GM18520 (cell line): ENCODE measurements around the gene FBXL19.
"Not testable (repeated sequence)": the region's sequence is repeated elsewhere in the genome, so short reads cannot be mapped to it uniquely, and the experiment has no call there.

Source experiments
- ATAC-seq: cut with Tn5 transposase; IDR thresholded peaks from one replicate; pipeline ENCODE4 v1.9.1; 2021; ENCODE audit not compliant: unreplicated experiment

The FBXL19 gene

GRCh38 chr16:30921748-30922419 lies 1.5 kb upstream of the FBXL19 start:
- ATAC-seq = no peak

DNA sequence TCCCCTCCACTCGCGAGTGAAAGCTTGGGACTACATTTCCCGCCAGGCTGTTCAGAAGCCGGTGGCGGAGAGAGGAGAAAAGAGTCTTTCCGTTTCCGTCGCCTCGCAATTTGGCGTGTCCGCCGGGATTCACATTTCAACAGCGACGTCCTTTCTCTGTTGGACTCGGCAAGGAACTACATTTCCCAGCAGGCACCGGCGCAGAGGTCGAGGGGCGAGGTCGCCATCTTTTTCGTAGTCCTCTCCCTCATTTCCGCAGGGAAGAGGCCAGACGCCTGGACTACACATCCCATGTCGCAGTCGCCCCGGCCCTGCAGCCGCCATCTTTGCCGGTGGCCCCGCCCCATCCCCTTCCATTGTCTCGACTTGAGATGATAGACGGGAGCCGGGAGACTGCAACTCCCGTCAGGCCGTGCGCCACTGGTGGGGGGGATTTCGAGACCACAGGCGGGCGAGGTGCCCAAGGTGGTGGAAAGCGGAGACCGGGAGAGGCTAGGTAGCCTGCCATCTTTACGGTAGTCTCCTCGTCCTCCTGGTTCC lies 882 bp upstream of the FBXL19 start:
- ATAC-seq = peak; percentile 76

DNA sequence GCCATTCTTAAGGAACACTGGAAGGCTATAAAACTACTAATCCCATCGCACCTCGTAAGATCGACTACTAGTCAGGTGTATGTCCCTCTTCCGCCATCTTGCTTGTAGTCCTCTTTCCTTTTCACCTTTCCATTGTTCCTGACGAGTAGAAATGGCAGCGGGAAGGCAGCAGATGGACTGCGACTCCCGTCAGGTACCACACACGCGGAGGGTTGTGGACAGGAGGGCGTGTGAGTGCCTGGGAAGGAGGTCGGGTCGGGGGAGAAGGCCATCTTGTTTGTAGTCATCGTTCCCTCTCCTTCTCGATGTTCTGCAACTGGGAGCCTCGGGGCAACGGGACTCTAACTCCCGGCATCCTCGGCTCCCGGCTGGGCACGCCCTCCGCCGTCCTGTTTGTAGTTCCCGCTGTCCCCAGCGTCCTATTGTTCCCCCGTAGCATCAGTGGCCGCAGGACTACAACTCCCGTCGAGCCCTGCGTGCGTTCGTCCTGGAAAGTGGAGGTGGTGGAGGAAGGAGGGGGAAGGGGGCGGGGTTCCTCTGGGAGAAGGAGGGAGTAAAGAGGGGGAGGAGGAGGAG lies 324 bp upstream of the FBXL19 start:
- ATAC-seq = peak; percentile 70

GRCh38 chr16:30924076-30924912 lies 922 bp downstream of the FBXL19 start:
- ATAC-seq = no peak

DNA sequence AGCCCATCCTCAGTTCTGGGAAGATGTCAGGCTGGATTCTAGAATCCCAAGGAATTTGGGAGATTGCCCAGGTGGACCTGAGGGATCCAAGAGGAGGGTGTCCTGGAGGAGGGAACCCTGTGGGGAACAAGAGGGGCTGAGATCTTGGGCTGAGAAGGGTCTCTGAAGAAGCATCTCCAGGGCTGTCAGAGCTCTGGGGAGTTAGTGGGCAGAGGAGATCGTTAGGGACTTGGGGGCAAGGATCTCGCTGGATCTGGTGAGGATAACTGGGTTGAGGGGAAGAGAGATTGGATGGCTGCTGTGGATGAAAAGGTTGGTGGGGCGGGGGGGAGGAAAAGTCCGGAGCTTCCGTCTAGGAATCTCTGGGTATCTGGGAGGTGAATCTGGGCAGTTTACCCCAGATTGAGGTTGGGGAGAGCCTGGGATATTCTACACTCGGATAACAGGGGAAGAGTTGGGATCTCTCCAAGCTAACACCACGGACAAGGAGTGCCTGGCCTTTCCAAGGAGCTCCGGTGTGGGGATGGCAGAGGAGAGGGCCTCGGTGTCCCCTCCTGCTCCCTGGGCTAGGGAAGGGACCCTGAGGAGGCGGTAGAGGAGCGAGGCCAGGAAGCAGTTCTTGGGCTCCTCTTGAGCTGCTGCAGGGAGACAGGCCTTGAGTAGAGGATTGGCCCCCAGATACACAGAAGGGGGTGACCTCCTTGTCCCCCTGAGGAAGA lies 1.7 kb downstream of the FBXL19 start:
- ATAC-seq = no peak

DNA sequence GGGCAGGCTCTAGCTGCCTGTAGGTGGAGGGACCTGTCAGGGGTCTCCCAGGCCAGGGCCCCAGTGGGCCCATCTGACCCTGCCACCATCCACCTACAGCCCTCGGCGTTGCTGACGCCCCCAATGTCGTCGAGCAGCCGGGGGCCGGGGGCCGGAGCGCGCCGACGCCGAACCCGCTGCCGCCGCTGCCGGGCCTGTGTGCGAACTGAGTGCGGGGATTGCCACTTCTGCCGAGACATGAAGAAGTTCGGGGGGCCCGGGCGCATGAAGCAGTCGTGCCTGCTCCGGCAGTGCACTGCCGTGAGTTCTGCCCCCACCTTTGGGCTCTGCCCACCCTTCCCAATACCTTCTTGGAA lies 2.2 kb downstream of the FBXL19 start:
- ATAC-seq = no peak

- ATAC-seq = no peak
These were observed 2.8 kb downstream of the FBXL19 start for GRCh38 chr16:30925995-30926811.

GRCh38 chr16:30926937-30927788 lies 3.8 kb downstream of the FBXL19 start:
- ATAC-seq = no peak

GRCh38 chr16:30927789-30928378 lies 4.5 kb downstream of the FBXL19 start:
- no peak for ATAC-seq

DNA sequence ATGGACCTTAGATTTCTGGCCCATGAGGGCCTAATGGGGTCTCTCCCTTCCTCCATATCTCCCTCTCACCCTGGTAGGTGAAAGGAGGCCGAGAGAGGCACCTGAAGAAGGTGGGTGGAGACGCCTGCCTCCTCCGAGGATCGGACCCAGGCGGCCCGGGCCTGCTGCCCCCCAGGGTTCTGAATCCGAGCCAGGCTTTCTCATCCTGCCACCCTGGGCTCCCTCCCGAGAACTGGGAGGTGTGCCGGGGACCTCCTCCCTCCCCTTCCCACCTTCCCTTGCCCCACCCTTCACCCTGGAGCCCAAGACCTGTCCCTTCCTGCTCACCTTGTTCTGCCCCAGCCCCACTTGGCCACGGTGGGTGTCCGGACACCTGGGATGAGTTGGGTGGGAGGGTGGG lies 5.0 kb downstream of the FBXL19 start:
- ATAC-seq = no peak

- ATAC-seq = no peak
These were observed 5.8 kb downstream of the FBXL19 start for GRCh38 chr16:30929167-30929566.

DNA sequence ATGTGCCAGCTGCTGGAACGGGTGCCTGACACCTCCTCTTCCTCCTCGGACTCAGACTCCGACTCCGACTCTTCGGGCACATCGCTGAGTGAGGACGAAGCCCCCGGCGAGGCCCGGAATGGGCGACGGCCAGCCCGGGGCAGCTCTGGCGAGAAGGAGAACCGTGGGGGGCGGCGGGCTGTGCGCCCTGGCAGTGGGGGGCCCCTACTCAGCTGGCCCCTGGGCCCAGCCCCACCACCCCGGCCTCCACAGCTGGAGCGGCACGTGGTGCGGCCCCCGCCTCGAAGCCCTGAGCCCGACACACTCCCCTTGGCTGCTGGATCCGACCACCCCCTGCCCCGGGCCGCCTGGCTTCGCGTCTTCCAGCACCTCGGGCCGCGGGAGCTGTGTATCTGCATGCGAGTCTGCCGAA lies 6.8 kb downstream of the FBXL19 start:
- ATAC-seq = no peak

- no peak for ATAC-seq
These were observed 7.8 kb downstream of the FBXL19 start for GRCh38 chr16:30931068-30931650.

- no peak for ATAC-seq
These were observed 11.6 kb downstream of the FBXL19 start for GRCh38 chr16:30934827-30935557.

- ATAC-seq = no peak
These were observed 14.3 kb downstream of the FBXL19 start for GRCh38 chr16:30937692-30938091.

DNA sequence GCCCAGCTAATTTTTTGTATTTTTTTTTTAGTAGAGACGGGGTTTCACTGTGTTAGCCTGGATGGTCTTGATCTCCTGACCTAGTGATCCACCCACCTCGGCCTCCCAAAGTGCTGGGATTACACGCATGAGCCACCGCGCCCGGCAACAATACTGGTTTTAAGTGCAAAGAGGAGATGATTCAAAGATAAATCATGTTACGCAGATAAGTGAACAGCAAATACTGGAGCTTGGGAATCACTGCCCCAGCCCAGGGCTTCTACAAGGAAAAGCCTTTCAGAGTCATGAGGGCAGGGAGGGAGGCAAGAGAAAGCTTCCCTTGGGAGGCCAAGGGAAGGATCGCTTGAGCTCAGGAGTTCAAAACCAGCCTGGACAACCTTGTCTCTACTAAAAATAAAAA lies 16.2 kb downstream of the FBXL19 start:
- not testable (repeated sequence) for ATAC-seq

GRCh38 chr16:30941600-30942425 lies 18.4 kb downstream of the FBXL19 start:
- ATAC-seq = peak; percentile 86
